OCI-LY1 (cell line): ENCODE results near the gene STX2.

ENCODE experiments used
- EZH2 ChIP-seq: fragments of 200-600 bp; sonication (generic), shearing (Covaris generic); IDR thresholded peaks from 2 replicates; pipeline ENCODE4 v1.8.0; 2017; ENCODE audit warnings: borderline replicate concordance, mixed run types, mild to moderate bottlenecking, antibody characterized with exemption, low read length, moderate library complexity, mixed read lengths
- TF ChIP-seq, protein P1 (sequence below): fragments of 200-600 bp; sonication (generic), shearing (Covaris generic); IDR thresholded peaks from 2 replicates; pipeline ENCODE4 v1.5.1; 2017; ENCODE audit warnings: mild to moderate bottlenecking, antibody characterized with exemption, low read length, moderate library complexity, mixed read lengths

GRCh38 chr12:130770413-130771028, 68.5 kb downstream of the STX2 start:
- TF ChIP-seq, protein P1, sequence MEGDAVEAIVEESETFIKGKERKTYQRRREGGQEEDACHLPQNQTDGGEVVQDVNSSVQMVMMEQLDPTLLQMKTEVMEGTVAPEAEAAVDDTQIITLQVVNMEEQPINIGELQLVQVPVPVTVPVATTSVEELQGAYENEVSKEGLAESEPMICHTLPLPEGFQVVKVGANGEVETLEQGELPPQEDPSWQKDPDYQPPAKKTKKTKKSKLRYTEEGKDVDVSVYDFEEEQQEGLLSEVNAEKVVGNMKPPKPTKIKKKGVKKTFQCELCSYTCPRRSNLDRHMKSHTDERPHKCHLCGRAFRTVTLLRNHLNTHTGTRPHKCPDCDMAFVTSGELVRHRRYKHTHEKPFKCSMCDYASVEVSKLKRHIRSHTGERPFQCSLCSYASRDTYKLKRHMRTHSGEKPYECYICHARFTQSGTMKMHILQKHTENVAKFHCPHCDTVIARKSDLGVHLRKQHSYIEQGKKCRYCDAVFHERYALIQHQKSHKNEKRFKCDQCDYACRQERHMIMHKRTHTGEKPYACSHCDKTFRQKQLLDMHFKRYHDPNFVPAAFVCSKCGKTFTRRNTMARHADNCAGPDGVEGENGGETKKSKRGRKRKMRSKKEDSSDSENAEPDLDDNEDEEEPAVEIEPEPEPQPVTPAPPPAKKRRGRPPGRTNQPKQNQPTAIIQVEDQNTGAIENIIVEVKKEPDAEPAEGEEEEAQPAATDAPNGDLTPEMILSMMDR, result no peak
- no peak for TF ChIP-seq EZH2
